IPS-18c (cell line): ENCODE data around the gene PGGHG.

ENCODE experiments used
- H3K4me3 ChIP-seq: 2 replicates; pipeline ENCODE4 v1.7.0; 2013; ENCODE audit warnings: low read depth, mild to moderate bottlenecking, low read length, moderate library complexity; ENCODE audit not compliant: insufficient read depth
- H3K9me3 ChIP-seq: one replicate; pipeline ENCODE4 v1.6.1; 2013; ENCODE audit warnings: mild to moderate bottlenecking, low read length, moderate library complexity; ENCODE audit not compliant: control insufficient read depth, insufficient read depth

PGGHG gene

DNA sequence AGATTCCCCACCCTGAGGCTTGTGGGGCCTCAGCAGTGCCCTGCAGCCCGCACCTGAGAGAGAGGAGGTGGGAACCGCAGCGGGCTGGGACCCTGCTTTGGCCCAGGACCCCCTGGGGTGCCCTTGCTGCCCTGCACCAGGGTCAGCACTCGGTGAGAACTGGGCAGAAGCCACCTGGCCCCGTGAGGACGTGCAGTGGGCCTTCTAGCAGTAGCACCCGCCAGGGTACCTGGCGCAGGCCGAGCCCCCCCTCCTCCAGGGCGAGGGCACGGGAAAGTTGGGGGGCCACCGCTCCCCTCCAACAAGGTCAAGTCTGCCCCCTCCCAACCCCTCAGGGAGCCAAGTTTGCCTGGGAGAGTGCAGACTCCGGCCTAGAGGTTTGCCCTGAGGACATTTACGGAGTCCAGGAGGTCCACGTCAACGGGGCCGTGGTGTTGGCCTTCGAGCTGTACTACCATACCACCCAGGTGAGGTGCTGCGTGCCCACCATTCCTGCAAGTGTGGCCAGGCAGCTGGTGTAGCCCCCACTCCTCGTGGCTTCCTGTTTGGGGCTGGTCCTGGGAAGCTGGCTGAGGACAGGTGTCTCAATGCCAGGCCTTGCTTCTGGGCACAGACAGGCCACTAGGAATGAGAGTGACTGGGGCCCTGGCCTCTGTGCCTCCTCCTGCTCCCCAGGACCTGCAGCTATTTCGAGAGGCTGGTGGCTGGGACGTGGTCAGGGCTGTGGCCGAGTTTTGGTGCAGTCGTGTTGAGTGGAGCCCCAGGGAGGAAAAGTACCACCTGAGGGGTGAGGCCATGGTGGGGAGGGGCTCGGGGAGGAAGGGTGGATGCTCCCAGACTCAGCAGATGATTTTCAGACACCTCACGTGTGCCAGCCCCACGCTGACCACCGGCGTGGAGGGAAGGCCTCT lies 3.5 kb downstream of the PGGHG start:
- peaks cover 2% of the 10 kb centered on the region for H3K9me3 ChIP-seq
- H3K4me3 ChIP-seq: no peak overlapping the region

DNA sequence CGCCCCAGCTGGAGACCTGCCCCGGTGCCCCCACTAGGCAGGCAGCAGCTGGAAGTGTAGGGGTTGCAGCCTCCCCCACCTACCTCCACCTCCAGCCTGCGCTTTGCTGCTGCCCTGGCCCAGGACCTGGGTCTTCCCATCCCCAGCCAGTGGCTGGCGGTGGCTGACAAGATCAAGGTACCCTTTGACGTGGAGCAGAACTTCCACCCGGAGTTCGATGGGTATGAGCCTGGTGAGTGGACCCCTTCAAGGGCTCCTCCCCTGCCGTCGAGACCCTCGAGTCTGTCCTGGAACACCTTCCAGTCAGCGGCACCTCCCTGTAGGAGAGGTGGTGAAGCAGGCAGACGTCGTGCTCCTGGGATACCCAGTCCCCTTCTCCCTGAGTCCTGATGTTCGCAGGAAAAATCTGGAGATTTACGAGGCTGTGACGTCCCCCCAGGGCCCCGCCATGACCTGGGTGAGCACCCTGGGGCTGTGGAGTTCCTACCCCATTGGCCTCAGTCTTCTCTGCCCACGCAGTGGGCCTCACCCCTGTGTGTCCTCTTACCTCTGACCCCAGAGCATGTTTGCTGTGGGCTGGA lies 4.4 kb downstream of the PGGHG start:
- no peak overlapping the region for H3K4me3 ChIP-seq
- peaks cover 2% of the 10 kb centered on the region for H3K9me3 ChIP-seq

DNA sequence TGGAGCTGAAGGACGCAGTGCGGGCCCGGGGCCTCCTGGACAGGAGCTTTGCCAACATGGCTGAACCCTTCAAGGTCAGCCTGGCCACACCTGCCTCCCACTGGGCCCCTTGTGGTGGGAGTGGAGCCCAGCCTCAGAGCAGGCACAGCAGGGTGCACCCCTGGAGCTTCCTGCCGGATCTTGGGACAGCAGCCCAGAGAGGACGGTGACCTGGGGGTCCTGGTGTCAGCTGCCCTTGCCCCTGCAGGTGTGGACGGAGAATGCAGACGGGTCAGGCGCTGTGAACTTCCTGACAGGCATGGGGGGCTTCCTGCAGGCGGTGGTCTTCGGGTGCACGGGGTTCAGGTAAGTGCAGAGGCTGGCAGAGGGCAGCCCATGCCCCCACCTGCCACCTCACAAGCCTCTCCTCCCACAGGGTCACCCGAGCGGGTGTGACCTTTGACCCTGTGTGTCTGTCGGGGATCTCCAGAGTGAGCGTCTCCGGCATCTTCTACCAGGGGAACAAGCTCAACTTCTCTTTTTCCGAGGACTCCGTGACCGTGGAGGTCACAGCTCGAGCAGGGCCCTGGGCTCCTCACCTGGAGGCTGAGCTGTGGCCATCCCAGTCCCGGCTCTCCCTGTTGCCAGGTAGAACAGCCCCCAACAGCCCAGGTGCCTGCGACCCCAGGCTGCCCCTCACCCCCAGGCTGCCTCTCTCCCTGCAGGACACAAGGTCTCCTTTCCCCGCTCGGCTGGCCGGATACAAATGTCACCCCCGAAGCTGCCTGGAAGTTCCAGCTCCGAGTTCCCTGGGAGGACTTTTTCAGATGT lies 5.1 kb downstream of the PGGHG start:
- Histone ChIP-seq H3K9me3 (peaks cover 2% of the 10 kb centered on the region), H3K4me3 (no peak overlapping the region)

DNA sequence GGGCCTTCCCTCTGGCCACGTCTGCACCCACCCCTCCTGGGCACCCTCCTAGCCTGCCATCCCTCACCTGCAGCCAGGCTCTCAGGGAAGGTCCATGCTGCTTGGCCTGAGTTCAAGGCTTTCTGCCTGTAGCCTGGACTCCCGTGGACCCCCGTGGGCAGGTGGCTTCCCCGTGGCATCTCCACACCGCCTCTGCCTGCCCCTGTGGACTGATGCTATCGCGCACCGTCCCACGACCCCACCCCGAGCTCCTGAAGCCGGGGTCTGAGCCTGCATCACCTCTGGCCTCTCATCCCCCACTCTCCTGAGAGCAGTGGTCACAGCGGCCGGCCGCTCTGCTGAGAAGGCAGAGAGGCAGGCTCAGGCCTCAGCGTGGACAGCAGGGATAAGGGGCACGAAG lies 5.9 kb downstream of the PGGHG start:
- H3K4me3 ChIP-seq: no peak overlapping the region
- H3K9me3 ChIP-seq: peaks cover 2% of the 10 kb centered on the region

- no peak overlapping the region for H3K4me3 ChIP-seq
- H3K9me3 ChIP-seq: peaks cover 2% of the 10 kb centered on the region
Measured at GRCh38 chr11:295351-296170, 6.6 kb downstream of the PGGHG start.

DNA sequence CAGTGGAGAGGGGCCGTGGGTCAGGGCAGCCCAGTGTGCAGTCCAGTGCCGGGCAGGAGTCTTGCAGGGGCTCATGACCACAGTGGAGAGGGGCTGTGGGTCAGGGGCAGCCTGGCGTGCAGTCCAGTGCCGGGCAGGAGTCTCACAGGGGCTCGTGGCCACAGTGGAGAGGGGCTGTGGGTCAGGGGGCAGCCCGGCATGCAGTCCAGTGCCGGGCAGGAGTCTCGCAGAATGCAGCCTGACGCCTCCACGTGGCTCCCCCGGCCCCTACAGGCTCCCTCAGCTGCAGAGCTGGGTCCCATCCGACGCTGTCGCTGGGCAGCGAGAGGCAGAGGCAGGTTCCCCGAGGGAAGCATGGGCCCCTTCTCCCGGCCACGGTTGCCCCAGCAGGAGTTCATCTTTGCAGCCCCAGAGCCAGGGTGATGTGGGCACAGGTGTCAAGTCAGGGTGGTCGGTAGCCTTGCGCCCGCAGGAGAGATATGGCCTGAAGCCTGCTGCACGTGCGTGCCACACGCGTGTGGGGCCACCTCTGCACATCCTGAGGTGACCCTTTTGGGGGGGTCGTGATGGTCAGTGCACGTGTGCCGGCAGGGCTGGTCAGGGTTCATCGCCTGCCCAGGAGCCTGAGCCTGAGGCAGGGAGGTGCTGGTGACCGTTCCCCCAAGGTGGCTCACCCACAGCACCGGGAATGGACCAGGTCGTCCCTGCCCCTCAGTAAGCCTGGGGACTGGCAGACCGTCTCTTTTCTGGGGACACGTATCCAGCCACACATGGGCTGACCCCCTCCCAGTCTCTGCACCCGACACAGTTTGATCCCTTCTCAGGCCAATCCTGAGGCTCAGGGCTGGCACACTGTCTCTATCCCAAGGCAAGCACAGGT lies 7.5 kb downstream of the PGGHG start:
- Histone ChIP-seq H3K4me3 (no peak overlapping the region), H3K9me3 (peaks cover 2% of the 10 kb centered on the region)

GRCh38 chr11:297051-297585 lies 8.2 kb downstream of the PGGHG start:
- Histone ChIP-seq H3K9me3 (peaks cover 2% of the 10 kb centered on the region), H3K4me3 (no peak overlapping the region)

DNA sequence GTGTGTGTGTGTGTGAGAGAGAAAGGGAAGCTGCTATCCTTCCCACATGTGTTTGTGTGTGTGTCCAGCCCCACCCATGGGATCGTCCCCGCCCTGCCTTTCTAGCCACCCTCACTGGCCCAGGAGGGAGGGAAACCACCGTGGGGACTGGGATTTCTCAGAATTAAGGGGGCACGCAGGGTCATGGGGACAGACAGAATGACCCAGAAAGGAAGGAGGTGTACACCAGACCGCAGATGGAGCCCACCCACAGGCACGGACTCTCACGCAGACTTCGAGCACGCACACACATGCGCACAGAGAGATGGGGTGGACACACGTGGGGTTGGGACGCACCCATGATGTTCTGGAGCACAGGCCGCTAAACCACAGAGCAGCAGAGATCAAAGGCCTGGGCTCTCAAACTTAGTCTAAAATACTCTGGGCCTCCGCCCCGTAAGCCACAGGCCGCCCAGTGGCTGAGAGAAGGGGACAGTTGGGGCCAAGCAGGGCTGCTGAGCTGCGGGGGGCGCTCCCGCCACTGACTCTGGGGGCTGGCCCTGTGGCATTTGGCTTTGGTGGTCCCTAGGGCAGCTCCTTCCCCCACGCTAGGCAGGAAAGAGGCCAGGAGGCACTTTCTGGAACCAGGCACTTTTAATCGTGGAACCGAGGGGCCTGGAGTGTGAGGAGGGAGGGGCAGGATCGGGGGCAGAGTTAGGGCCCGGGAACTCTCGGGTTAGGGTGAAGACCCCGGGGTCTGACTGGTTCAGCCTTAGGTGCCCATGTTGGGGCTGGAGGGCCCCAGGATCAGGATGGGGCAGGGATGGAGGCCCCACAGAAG lies 8.9 kb downstream of the PGGHG start:
- no peak overlapping the region for H3K4me3 ChIP-seq
- H3K9me3 ChIP-seq: peaks cover 2% of the 10 kb centered on the region

- Histone ChIP-seq H3K4me3 (no peak overlapping the region), H3K9me3 (no peaks in the 10 kb centered on the region)
Measured at GRCh38 chr11:298406-299065, 9.6 kb downstream of the PGGHG start.

DNA sequence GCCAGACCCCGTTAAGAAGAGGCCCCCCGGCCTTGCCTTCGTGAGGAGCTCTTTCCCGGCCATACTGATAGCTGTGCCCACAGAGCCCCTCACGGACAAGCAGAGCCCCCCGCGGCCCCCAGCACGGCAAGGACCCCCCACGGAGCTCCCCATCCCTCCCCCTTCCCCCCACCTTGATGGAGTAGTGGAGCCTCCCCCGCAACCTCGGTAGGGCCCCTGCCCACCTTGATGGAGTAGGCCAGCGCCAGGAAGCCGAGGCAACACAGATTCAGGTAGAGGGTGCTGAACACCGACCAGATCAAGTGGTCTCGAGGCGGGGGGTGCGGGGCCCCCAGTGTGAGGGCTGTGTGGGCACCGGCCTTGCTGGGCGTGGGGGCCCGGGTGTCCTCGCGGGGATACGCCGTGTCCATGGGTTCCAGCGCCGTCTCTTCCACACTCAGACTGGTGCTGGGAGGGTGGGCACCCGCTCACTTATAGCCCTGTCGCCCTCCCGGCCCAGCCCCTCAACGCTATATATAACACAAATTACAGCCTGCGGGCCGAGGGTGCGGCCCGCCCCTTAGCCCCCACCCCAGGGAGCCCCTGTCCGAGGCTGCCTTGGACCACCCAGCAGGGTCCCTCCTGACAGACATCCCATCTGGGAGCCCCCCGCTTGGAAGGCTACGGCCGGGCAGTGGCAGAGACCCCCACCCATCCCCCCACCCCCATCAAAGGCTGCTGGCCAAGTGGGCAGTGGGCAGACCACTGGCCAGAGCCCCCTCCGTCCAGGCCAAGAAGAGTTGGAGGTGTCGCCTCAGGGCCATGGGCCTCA lies 10.4 kb downstream of the PGGHG start, which contains the start of gene IFITM5:
IFITM5 (minus strand) TSS at position 446 of the 811 bp plus-strand sequence; CDS start at position 410, 36 bp downstream.
- H3K9me3 ChIP-seq: no peaks in the 10 kb centered on the region
- H3K4me3 ChIP-seq: no peak within 1 kb of the TSS

DNA sequence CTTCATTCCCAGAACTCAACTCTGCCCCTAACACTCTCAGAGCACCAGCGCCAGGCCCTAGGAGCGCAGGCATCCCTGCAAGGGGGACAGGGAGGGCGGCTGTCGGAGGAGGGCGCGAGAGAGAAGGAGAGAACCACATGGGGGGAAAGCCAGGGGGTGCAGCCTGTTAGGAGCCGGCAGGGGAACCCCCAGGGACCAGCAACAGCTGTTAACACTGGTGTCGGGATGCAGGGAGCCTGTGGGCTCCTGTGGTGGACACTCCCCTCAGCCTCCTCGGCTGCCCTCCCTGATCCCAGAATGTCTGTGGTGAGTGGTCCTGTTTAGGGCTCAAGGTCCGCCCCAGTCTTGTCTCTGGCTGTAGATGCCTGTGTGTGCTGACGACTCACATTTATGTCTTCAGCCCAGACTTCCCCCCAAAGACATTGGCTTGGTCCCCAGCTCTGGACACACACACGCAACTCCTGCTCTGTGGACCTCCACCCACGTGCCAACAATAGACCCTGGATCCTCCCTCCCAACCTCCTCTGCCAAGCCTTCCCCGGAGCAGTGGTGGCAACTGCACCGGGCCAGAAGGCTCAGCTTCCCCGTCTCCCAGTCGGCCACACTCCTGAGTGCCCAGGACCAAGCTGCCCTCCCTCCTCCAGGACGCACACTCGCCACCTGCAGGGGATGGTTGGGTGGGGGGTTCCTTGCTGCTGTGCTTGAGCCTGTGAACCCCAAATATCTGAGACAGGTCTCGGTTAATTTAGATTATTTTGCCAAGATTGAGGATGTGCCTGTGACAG lies 11.2 kb downstream of the PGGHG start:
- H3K9me3 ChIP-seq: no peaks in the 10 kb centered on the region
- no peak overlapping the region for H3K4me3 ChIP-seq

DNA sequence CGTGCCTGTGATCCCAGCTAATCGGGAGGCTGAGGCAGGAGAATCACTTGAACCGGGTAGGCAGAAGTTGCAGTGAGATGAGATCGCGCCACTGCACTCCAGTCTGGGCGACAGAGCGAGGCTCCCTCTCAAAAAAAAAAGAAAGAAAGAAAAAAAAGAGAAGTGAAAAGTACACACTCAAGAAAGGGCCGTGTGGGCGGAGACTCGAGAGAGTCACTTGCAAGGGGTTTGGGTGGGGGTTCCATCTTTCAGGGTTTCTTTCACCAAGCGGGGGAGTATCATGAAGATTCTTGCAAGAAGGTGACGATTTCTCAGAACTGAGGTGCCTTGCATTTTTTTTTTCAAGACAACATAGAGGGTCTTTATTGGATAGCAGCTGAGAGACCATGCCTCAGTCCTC lies 14.4 kb downstream of the PGGHG start:
- H3K4me3 ChIP-seq: no peak overlapping the region
- no peaks in the 10 kb centered on the region for H3K9me3 ChIP-seq

- no peaks in the 10 kb centered on the region for H3K9me3 ChIP-seq
- no peak overlapping the region for H3K4me3 ChIP-seq
Measured at GRCh38 chr11:304061-304506, 15.2 kb downstream of the PGGHG start.
